ENCODE results near the gene FBXW11. TPM values are rescaled to one million over a fixed set of nuclear protein-coding genes. Genes with fewer than 3 reads are reported as not detected.
A peak's percentile ranks its signal among the peaks of the same experiment; 100 is the strongest.

Gene FBXW11
- total RNA-seq, 1 donor from 2014 or later: 62.1 TPM

GRCh38 chr5:172015346-172015745 is 8.9 kb upstream of the FBXW11 start:
- H3K36me3 Mint-ChIP-seq: no peaks in the 10 kb centered on the region
- H3K27me3 Mint-ChIP-seq (ENCODE audit: low read depth): no peaks in the 10 kb centered on the region
- TF ChIP-seq CTCF (IDR thresholded peaks at IDR 0.05; ENCODE audit: unreplicated experiment): no peak
- no peaks in the 10 kb centered on the region for H3K9me3 Mint-ChIP-seq
- H3K4me3 Mint-ChIP-seq: no peak overlapping the region
- peaks cover under 1% of the 10 kb centered on the region for H3K4me1 Mint-ChIP-seq
- DNase-seq (ENCODE audit: low spot score in 2 of 2, unreplicated experiment in 2 of 2): no peak
- H3K27ac Mint-ChIP-seq: no peak overlapping the region

GRCh38 chr5:172010278-172010677 is 3.8 kb upstream of the FBXW11 start:
- Mint-ChIP-seq H3K27ac (no peak overlapping the region), H3K4me3 (no peak overlapping the region), H3K4me1 (peaks cover 27% of the 10 kb centered on the region), H3K36me3 (no peaks in the 10 kb centered on the region), H3K9me3 (no peaks in the 10 kb centered on the region), H3K27me3 (ENCODE audit: low read depth) (no peaks in the 10 kb centered on the region)
- DNase-seq (ENCODE audit: low spot score in 2 of 2, unreplicated experiment in 2 of 2): no peak
- no peak for TF ChIP-seq CTCF (IDR thresholded peaks at IDR 0.05; ENCODE audit: unreplicated experiment)

- no peak for DNase-seq (ENCODE audit: low spot score in 2 of 2, unreplicated experiment in 2 of 2)
- H3K27me3 Mint-ChIP-seq (ENCODE audit: low read depth): no peaks in the 10 kb centered on the region
- H3K4me3 Mint-ChIP-seq: no peak overlapping the region
- no peaks in the 10 kb centered on the region for H3K36me3 Mint-ChIP-seq
- H3K27ac Mint-ChIP-seq: no peak overlapping the region
- no peak for TF ChIP-seq CTCF (IDR thresholded peaks at IDR 0.05; ENCODE audit: unreplicated experiment)
- peaks cover 33% of the 10 kb centered on the region for H3K4me1 Mint-ChIP-seq
- no peaks in the 10 kb centered on the region for H3K9me3 Mint-ChIP-seq
Measured at GRCh38 chr5:172009536-172010270, 3.3 kb upstream of the FBXW11 start.

GRCh38 chr5:172008689-172009141 is 2.3 kb upstream of the FBXW11 start:
- no peak for TF ChIP-seq CTCF (IDR thresholded peaks at IDR 0.05; ENCODE audit: unreplicated experiment)
- Mint-ChIP-seq H3K4me1 (peaks cover 37% of the 10 kb centered on the region), H3K27me3 (ENCODE audit: low read depth) (no peaks in the 10 kb centered on the region), H3K36me3 (no peaks in the 10 kb centered on the region), H3K4me3 (no peak overlapping the region), H3K27ac (no peak overlapping the region), H3K9me3 (no peaks in the 10 kb centered on the region)
- no peak for DNase-seq (ENCODE audit: low spot score in 2 of 2, unreplicated experiment in 2 of 2)

GRCh38 chr5:172008111-172008455 is 1.6 kb upstream of the FBXW11 start:
- no peak for TF ChIP-seq CTCF (IDR thresholded peaks at IDR 0.05; ENCODE audit: unreplicated experiment)
- Mint-ChIP-seq H3K27me3 (ENCODE audit: low read depth) (no peaks in the 10 kb centered on the region), H3K4me3 (peak overlapping the region; percentile 94), H3K9me3 (no peaks in the 10 kb centered on the region), H3K27ac (peak overlapping the region; percentile 98), H3K36me3 (no peaks in the 10 kb centered on the region), H3K4me1 (peaks cover 44% of the 10 kb centered on the region)
- no peak for DNase-seq (ENCODE audit: low spot score in 2 of 2, unreplicated experiment in 2 of 2)
